ENCODE data around the gene WNT4. TPM values are rescaled to one million over a fixed set of nuclear protein-coding genes. Genes with fewer than 3 reads are reported as not detected.

Gene WNT4
- total RNA-seq, 1 donor from 2014 or later, result not detected

DNA sequence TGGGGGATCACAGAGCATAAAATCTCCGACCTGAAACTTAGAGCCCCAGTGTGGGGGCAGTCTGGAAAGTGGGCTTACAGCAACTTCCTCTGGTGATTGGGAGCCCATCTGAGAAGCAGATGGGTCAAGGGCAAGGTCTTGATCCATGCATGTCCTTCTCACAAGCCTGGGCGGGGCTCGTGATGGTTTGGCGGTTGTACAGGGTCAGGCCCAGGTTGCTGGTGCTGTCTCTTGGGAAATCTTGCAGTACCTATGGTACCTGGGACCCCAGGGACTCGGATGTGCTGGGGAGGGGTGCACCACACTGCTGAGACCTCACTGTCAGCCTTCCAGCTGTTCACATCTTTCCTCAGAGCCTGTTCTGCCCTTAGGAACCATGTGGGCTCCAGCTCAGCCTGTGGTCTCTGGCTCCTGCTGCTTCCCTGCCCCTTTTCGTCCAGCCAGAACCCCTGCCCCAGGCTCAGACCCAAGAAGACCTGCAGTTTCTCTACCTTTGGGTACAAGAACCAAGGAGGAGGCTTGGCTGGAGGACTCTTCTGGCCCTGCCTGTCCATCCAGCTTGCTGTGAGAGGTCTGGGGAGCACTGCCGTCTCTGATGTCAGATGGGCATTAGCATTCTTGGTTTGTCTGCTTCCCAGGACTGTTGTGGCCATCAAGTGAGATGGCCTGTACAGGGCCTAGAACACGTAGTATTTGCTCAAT, 24.5 kb downstream of the WNT4 start:
- intact Hi-C loops (cut with micrococcal nuclease), result no loop called here
- no peaks in the 10 kb centered on the region for H3K27me3 Mint-ChIP-seq
- peaks cover 14% of the 10 kb centered on the region for H3K36me3 Mint-ChIP-seq (ENCODE audit: low read depth)
- H3K4me3 Mint-ChIP-seq, result no peak overlapping the region
- H3K9me3 Mint-ChIP-seq, result no peaks in the 10 kb centered on the region
- peaks cover 2% of the 10 kb centered on the region for H3K4me1 Mint-ChIP-seq
- H3K27ac Mint-ChIP-seq, result peak overlapping the region; percentile 23
- no peak for DNase-seq

DNA sequence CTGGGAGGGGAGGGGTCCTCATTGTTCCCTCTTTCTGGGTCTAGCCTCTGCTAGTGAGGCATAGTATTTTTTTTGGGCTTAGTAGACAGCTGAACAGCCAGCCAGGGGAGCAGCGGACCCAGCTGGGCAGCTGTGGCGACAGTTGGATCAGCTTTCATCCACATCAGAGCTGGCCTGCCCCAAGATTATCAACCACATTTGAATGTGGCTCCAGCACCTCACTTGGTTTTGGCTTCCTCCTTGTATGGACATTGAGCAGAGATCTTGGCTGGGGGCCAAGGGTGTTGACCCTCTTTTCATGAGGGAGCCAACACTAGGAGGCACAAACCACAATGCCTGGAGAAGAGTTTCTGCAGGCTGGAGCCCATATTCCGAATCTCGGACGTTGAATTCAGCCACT, 25.0 kb downstream of the WNT4 start:
- Mint-ChIP-seq H3K36me3 (ENCODE audit: low read depth) (peaks cover 18% of the 10 kb centered on the region), H3K27ac (peak overlapping the region; percentile 23), H3K9me3 (no peaks in the 10 kb centered on the region), H3K27me3 (no peaks in the 10 kb centered on the region), H3K4me1 (peaks cover 2% of the 10 kb centered on the region), H3K4me3 (no peak overlapping the region)
- intact Hi-C loops (cut with micrococcal nuclease), result no loop called here
- no peak for DNase-seq

DNA sequence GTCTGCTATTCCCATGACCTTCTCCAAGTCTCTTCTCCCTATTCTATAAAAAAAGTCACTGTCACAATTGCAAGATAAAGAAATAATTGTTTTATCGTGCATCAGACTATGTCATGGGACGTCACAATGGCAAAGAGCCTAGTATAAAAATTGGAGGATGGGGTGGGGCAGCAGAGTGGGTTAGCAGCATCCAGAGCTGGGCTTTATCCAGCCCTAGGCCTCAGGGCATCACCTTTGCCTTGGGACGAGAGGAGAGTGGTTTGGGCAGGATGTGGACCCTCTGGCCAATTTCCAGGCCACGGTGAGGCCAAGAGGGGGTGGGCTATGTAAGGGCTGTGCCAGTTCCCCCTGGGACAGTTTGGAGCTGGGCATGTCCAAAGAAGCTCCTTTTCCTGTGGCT, 25.7 kb downstream of the WNT4 start:
- H3K27ac Mint-ChIP-seq, result no peak overlapping the region

DNA sequence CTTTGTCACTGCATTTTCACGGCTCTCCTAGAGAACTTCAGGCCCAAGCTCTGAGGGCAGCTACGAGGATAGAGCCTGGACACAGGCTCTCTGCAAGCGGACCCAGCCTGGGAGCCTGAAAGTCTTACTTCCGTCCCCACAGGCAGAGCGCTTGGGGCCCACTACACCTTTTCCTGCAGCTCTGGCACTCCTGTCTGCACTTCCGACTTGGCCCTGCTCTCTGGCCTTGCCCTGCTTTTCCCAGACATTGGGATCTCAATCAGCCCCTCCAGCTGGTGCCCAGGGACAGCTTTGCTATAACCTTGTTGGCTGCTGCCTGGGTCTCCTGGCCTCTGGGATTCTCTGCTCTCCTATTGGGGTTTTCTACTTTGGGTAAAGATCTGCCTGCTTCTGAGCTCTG, 27.6 kb downstream of the WNT4 start:
- intact Hi-C loops (cut with micrococcal nuclease), result no loop called here
- Mint-ChIP-seq H3K27me3 (no peaks in the 10 kb centered on the region), H3K4me3 (no peak overlapping the region), H3K27ac (peak overlapping the region; percentile 11), H3K36me3 (ENCODE audit: low read depth) (peaks cover 26% of the 10 kb centered on the region), H3K9me3 (no peaks in the 10 kb centered on the region), H3K4me1 (peaks cover 2% of the 10 kb centered on the region)
- DNase-seq, result no peak

More for the DNA sequence above, 25.7 kb downstream of the WNT4 start:
- Mint-ChIP-seq H3K4me1 (peaks cover 2% of the 10 kb centered on the region), H3K36me3 (ENCODE audit: low read depth) (peaks cover 22% of the 10 kb centered on the region), H3K27me3 (no peaks in the 10 kb centered on the region), H3K9me3 (no peaks in the 10 kb centered on the region), H3K4me3 (no peak overlapping the region)
- intact Hi-C loops (cut with micrococcal nuclease), result no loop called here
- DNase-seq, result no peak

DNA sequence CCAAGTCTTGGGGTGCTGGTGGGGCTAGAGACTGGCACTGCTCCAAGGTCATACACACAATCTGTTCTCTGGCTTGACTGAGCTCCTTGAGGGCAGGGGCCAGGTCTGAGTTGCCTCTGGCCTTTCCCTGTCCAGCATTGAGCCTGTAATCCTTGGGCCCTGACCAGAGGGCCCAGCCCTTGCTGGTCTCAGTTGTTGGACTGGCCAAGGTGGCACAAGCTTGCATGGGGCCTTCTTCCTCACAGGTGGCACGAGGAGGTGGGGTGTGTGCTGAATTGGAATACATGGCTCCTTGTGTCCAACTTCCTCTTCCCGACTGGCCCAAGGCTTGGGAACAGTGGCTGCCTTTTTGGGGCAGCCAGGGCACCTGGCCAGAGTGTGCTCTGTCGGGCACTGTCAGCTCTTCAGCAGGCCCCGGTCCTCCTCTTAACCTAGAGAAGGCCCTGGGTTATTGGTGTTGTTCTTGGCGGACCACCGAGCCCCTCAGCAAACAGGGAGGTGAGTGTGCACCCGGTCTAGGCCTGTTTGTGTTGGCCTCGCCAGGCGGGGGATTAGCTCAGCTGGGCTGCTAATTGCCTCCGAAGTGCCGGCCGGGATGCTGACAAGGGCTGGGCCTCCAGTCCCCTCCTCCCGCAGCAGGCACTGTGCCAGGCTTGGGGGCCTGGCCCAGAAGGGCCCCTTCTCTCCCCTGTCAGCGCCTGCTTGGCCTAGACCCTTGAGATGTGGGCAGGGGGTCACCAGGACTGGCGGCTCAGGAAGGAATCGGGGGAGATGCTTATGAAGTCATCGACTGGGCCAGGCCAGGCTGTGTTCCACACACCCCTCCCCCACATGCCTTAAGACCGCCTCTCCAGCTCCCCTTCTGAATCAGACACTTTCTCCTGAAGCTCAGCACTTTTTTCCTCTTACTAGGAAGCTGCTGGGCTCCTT, 28.5 kb downstream of the WNT4 start:
- intact Hi-C loops (cut with micrococcal nuclease), result no loop called here
- peaks cover 2% of the 10 kb centered on the region for H3K4me1 Mint-ChIP-seq
- peaks cover 27% of the 10 kb centered on the region for H3K36me3 Mint-ChIP-seq (ENCODE audit: low read depth)
- H3K27ac Mint-ChIP-seq, result peak overlapping the region; percentile 49
- no peaks in the 10 kb centered on the region for H3K9me3 Mint-ChIP-seq
- H3K27me3 Mint-ChIP-seq, result no peaks in the 10 kb centered on the region
- no peak overlapping the region for H3K4me3 Mint-ChIP-seq
- no peak for DNase-seq

DNA sequence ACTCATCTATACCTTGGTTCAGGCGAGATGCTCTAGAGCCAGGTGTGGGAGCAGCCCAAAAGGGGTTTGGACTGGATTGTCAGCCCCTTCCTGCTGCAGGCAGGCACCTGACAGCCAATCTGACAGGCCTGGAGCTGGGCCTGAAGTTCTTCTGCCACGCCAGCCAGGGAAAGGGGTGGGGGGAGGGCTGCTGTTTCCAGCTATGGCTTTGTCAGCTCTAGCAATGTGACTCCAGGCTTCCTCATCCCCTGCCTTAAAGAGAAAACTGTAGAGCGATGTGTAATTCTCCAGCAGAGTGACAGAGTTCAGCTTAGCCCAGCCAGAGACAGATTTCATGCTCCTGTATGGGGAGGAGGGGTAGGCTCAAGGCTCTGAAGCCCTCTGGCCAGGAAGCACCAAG, 30.3 kb downstream of the WNT4 start:
- intact Hi-C loops (cut with micrococcal nuclease), result no loop called here
- Mint-ChIP-seq H3K9me3 (no peaks in the 10 kb centered on the region), H3K4me1 (peaks cover 9% of the 10 kb centered on the region), H3K36me3 (ENCODE audit: low read depth) (peaks cover 39% of the 10 kb centered on the region), H3K4me3 (no peak overlapping the region), H3K27ac (peak overlapping the region; percentile 56), H3K27me3 (no peaks in the 10 kb centered on the region)
- no peak for DNase-seq

DNA sequence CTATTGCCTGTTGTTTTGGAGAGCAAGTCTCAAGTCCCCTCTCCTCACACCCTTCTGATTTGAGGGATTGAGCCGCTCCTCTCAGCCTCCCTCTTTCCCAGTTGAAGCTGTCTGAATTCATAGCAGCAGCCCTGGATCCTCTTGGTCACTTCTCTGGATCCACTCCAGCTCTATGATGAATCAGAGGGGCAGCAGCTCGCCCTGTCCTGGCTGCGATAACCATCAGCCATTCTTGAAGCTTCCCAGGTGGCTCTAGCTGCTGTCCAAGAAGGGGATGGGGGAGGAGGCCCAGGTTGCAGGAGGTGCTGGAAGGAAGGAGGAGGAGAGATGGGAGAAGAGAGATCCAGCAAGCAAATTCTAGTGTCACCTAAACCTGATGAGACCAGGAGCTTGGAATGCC, 31.3 kb downstream of the WNT4 start:
- H3K9me3 Mint-ChIP-seq, result no peaks in the 10 kb centered on the region
- peaks cover 44% of the 10 kb centered on the region for H3K36me3 Mint-ChIP-seq (ENCODE audit: low read depth)
- H3K4me1 Mint-ChIP-seq, result peaks cover 10% of the 10 kb centered on the region
- H3K27me3 Mint-ChIP-seq, result no peaks in the 10 kb centered on the region
- H3K4me3 Mint-ChIP-seq, result no peak overlapping the region
- DNase-seq, result no peak
- H3K27ac Mint-ChIP-seq, result peak overlapping the region; percentile 32
- intact Hi-C loops (cut with micrococcal nuclease), result no loop called here

DNA sequence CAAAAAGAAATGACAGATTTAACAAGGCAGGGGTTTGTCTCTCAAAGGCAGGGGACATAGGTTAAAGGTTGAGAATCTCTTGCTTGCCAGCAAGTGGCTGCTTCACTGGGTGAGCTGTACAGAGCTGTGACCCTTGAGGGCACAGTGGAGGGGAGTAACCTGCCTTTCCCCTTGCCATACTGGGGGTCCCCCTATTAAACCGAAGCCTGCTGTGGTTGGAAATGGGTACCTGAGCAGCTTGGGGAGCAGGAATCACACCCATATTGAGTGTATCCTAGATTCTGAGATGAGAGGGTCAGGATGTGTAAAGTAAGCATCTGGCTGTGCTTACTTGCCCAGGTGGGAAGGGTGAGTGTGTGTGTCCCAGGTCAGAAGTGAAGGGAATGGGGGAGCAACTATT, 31.8 kb downstream of the WNT4 start:
- peaks cover 12% of the 10 kb centered on the region for H3K4me1 Mint-ChIP-seq
- intact Hi-C loops (cut with micrococcal nuclease), result no loop called here
- no peaks in the 10 kb centered on the region for H3K27me3 Mint-ChIP-seq
- no peaks in the 10 kb centered on the region for H3K9me3 Mint-ChIP-seq
- H3K36me3 Mint-ChIP-seq (ENCODE audit: low read depth), result peaks cover 44% of the 10 kb centered on the region
- H3K27ac Mint-ChIP-seq, result no peak overlapping the region
- DNase-seq, result no peak
- H3K4me3 Mint-ChIP-seq, result no peak overlapping the region

DNA sequence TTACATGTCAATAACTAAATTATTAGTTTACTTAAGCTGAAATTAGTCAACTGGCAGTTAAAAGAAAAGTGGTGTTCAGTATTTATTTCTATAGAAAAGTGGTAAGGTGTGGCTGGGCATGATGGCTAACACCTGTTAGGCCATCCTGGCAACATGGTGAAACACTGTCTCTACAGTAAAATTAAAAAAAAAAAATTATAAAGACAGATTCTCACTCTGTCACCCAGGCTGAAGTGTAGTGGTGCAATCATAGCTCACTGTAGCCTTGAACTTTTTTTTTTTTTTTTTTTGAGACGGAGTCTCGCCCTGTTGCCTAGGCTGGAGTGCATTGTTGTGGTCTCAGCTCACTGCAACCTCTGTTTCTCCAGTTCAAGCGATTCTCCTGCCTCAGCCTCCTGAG, 32.9 kb downstream of the WNT4 start:
- Mint-ChIP-seq H3K9me3 (no peaks in the 10 kb centered on the region), H3K27ac (no peak overlapping the region), H3K4me3 (no peak overlapping the region), H3K27me3 (no peaks in the 10 kb centered on the region), H3K4me1 (peaks cover 20% of the 10 kb centered on the region), H3K36me3 (ENCODE audit: low read depth) (peaks cover 51% of the 10 kb centered on the region)
- intact Hi-C loops (cut with micrococcal nuclease), result no loop called here
- no peak for DNase-seq

DNA sequence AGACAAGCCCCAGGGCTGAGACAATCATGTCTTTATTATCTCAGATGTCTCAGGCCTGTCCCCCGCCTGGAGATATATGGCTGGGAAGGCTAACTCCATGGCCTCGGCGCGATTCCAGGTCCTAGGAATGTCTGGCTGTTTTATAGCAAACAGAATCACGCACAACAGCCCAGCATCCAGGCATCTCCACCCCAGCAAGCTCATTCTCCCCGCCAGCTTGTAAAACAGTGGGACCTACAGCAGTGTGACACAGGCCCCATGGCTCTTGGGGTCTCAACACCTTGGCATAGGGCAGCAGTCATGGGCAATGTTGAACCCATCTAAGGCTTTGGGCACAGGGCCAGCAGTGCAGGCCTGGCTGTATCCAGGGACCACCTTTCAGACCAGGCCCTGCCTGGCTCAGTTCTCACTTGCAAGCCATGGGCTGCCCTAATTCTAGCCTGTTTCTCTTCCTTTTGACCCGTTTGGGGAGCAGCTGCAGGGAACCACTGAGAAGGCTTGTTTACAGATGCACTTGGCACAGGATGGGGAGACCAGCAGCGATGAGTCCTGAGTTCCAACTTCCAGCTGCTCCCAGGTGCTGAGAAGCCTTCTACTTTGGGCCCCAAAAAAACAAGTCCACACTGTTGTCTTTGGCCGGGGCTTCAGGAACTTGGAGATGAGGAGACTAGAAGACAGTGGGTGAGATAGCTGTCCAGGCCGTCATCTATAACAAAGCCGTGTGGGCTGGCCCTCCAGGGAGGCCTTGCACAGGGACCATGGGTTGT, 34.4 kb downstream of the WNT4 start:
- intact Hi-C loops (cut with micrococcal nuclease), result no loop called here
- Mint-ChIP-seq H3K4me3 (no peak overlapping the region), H3K36me3 (ENCODE audit: low read depth) (peaks cover 59% of the 10 kb centered on the region), H3K9me3 (no peaks in the 10 kb centered on the region), H3K4me1 (peaks cover 33% of the 10 kb centered on the region), H3K27me3 (no peaks in the 10 kb centered on the region), H3K27ac (peak overlapping the region; percentile 15)
- DNase-seq, result no peak

DNA sequence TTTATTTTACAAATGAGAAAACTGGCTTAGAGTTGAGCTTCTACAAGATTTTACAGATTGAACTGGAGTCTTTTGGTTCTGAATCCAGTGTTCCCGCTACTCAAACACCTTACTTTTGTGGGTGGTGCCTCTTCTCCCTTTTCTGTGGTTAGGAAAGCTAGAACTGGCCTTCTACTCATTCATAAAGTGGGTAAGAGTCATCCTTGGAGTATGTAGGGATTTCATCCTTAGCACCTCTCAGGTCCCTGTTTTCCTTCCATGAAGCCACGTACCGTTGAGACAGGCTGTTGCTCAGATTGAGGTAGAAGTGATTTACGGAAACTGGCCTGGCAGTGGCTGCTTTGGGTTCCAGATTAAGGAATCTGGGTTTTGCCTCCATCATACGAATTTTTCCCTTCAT, 35.8 kb downstream of the WNT4 start:
- H3K27me3 Mint-ChIP-seq, result no peaks in the 10 kb centered on the region
- intact Hi-C loops (cut with micrococcal nuclease), result no loop called here
- peaks cover 54% of the 10 kb centered on the region for H3K36me3 Mint-ChIP-seq (ENCODE audit: low read depth)
- DNase-seq, result no peak
- H3K4me3 Mint-ChIP-seq, result no peak overlapping the region
- H3K9me3 Mint-ChIP-seq, result no peaks in the 10 kb centered on the region
- H3K27ac Mint-ChIP-seq, result no peak overlapping the region
- peaks cover 45% of the 10 kb centered on the region for H3K4me1 Mint-ChIP-seq

DNA sequence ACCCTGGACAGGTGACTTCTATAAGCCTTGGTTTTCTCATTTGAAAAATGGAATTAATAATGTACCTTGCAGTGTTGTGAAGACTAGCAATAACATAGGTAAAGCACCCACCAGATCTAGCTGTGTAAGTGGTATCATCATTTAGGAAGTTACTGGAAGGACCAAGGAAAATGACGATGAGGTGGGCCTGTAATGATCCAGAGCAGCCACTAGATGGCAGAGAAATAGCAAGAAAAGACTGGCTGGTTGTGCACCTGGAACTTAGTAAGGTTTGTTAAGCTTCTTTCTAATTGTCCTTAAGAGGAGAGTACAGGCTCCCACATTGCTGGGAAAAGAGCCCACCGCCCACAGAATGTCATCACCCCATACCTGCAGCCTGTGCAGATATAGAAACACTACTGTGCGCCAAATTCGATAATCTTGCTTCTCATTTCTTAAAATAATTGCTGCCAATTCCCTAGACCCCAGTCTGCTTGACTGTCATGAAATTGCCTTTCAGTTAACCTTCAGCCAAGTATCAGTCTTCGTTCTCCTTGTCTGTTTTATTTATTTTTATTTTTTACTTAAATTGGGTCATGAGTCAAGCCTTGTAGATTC, 37.2 kb downstream of the WNT4 start:
- Mint-ChIP-seq H3K27me3 (no peaks in the 10 kb centered on the region), H3K9me3 (no peaks in the 10 kb centered on the region), H3K4me3 (peak overlapping the region; percentile 52), H3K36me3 (ENCODE audit: low read depth) (peaks cover 55% of the 10 kb centered on the region), H3K27ac (peak overlapping the region; percentile 87), H3K4me1 (peaks cover 52% of the 10 kb centered on the region)
- peak; percentile 79 for DNase-seq
- intact Hi-C loops (cut with micrococcal nuclease), result loop anchor here (1.0 to 2.0 kb wide), 2 partner anchors 12 to 17 kb away; no protein-coding TSS in a partner anchor

DNA sequence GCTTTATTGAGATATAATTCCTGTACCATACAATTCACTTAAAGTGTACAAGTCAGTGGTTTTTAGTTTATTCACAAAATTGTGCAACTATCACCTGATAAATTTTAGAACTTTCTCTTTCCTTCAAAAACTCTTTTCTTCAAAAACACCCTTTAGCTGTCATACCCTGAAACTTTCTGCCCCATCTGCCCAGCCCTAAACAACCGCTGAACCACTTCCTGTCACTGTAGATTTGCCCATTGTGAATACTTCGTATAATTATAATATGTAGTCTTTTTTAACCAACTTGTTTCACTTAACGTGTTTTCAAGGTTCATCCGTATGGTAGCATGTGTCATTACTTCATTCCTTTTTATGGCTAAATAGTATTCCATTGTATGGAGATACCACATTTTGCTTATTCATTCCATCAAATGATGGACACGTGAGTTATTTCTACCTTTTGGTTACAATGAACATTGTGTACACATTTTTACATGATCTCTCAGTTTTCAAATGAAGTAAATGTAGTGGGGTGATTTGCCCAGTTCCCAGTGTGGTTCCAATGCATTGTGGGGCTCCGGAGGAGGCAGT, 37.9 kb downstream of the WNT4 start:
- Mint-ChIP-seq H3K27me3 (no peaks in the 10 kb centered on the region), H3K27ac (peak overlapping the region; percentile 87), H3K9me3 (no peaks in the 10 kb centered on the region), H3K4me3 (peak overlapping the region; percentile 52), H3K4me1 (peaks cover 58% of the 10 kb centered on the region), H3K36me3 (ENCODE audit: low read depth) (peaks cover 59% of the 10 kb centered on the region)
- intact Hi-C loops (cut with micrococcal nuclease), result loop anchor here (1.0 to 2.0 kb wide), 2 partner anchors 12 to 16 kb away; no protein-coding TSS in a partner anchor
- peak; percentile 86 for DNase-seq

Data from activated CD4-positive, alpha-beta T cell treated with anti-CD3 and anti-CD28 coated beads, Interleukin-2, amount 10 ng/mL, durations not matched to agents 24 days and 14 days (primary cell).